IPS-18c (cell line): ENCODE measurements around the gene PRDX2.

Source experiments
- H3K4me3 ChIP-seq: 2 replicates; pipeline ENCODE4 v1.7.0; 2013; ENCODE audit warnings: low read depth, mild to moderate bottlenecking, low read length, moderate library complexity; ENCODE audit not compliant: insufficient read depth
- H3K9me3 ChIP-seq: one replicate; pipeline ENCODE4 v1.6.1; 2013; ENCODE audit warnings: mild to moderate bottlenecking, low read length, moderate library complexity; ENCODE audit not compliant: control insufficient read depth, insufficient read depth

The PRDX2 gene

GRCh38 chr19:12796146-12797071 lies 5.2 kb downstream of the PRDX2 start:
- H3K4me3 ChIP-seq: no peak overlapping the region
- no peaks in the 10 kb centered on the region for H3K9me3 ChIP-seq

GRCh38 chr19:12794971-12795381 lies 6.6 kb downstream of the PRDX2 start:
- Histone ChIP-seq H3K4me3 (no peak overlapping the region), H3K9me3 (no peaks in the 10 kb centered on the region)

- Histone ChIP-seq H3K4me3 (peak overlapping the region; percentile 61; the same call in 1 of the 2 replicates), H3K9me3 (no peaks in the 10 kb centered on the region)
Measured at GRCh38 chr19:12794196-12794941, 7.2 kb downstream of the PRDX2 start.

GRCh38 chr19:12793290-12794195 lies 8.1 kb downstream of the PRDX2 start:
- Histone ChIP-seq H3K4me3 (peak overlapping the region; percentile 61), H3K9me3 (no peaks in the 10 kb centered on the region)

GRCh38 chr19:12792853-12793289 lies 8.7 kb downstream of the PRDX2 start:
- H3K9me3 ChIP-seq: no peaks in the 10 kb centered on the region

GRCh38 chr19:12792051-12792852 lies 9.3 kb downstream of the PRDX2 start:
- peak overlapping the region; percentile 61 for H3K4me3 ChIP-seq
- no peaks in the 10 kb centered on the region for H3K9me3 ChIP-seq

More at GRCh38 chr19:12792853-12793289, 8.7 kb downstream of the PRDX2 start:
- H3K4me3 ChIP-seq: peak overlapping the region; percentile 61

GRCh38 chr19:12791345-12792050 lies 10.1 kb downstream of the PRDX2 start, which contains the start of gene JUNB:
TSS of gene JUNB (plus strand) at chr19:12791486. CDS start at chr19:12791772, 286 bp downstream.
- peak within 1 kb of the TSS; percentile 61 for H3K4me3 ChIP-seq

GRCh38 chr19:12790628-12791344 lies 10.8 kb downstream of the PRDX2 start:
- H3K4me3 ChIP-seq: peak overlapping the region; percentile 61
- no peaks in the 10 kb centered on the region for H3K9me3 ChIP-seq

More at GRCh38 chr19:12791345-12792050, 10.1 kb downstream of the PRDX2 start, which contains the start of gene JUNB:
- H3K9me3 ChIP-seq: no peaks in the 10 kb centered on the region

GRCh38 chr19:12789904-12790619 lies 11.5 kb downstream of the PRDX2 start:
- H3K4me3 ChIP-seq: peak overlapping the region; percentile 61
- H3K9me3 ChIP-seq: no peaks in the 10 kb centered on the region

GRCh38 chr19:12789098-12789903 lies 12.3 kb downstream of the PRDX2 start:
- Histone ChIP-seq H3K9me3 (no peaks in the 10 kb centered on the region), H3K4me3 (peak overlapping the region; percentile 61)

GRCh38 chr19:12788682-12789097 lies 12.9 kb downstream of the PRDX2 start:
- H3K4me3 ChIP-seq: peak overlapping the region; percentile 40
- no peaks in the 10 kb centered on the region for H3K9me3 ChIP-seq

- H3K4me3 ChIP-seq: no peak overlapping the region
Measured at GRCh38 chr19:12788042-12788681, 13.4 kb downstream of the PRDX2 start.

GRCh38 chr19:12787458-12787857 lies 14.1 kb downstream of the PRDX2 start:
- H3K4me3 ChIP-seq: no peak overlapping the region
- H3K9me3 ChIP-seq: no peaks in the 10 kb centered on the region

More at GRCh38 chr19:12788042-12788681, 13.4 kb downstream of the PRDX2 start:
- no peaks in the 10 kb centered on the region for H3K9me3 ChIP-seq
